ENCODE data around the gene REC114. TPM values are rescaled to one million over a fixed set of nuclear protein-coding genes. Genes with fewer than 3 reads are reported as not detected.
A peak's percentile ranks its signal among the peaks of the same experiment; 100 is the strongest.
"Not testable (repeated sequence)": the region's sequence is repeated elsewhere in the genome, so short reads cannot be mapped to it uniquely, and the experiment has no call there.

Gene REC114
- total RNA-seq, 1 donor from 2014 or later: not detected

GRCh38 chr15:73480050-73480449 lies 37.1 kb downstream of the REC114 start:
- intact Hi-C loops (cut with DNase I): no loop called here
- DNase-seq (no peak), ATAC-seq (no peak)
- Histone ChIP-seq H3K36me3 (no peaks in the 10 kb centered on the region), H3K4me3 (no peak overlapping the region), H3K27me3 (no peaks in the 10 kb centered on the region), H3K4me1 (peaks cover 3% of the 10 kb centered on the region), H3K9me3 (no peaks in the 10 kb centered on the region), H3K27ac (no peak overlapping the region)
- TF ChIP-seq CTCF (IDR thresholded peaks at IDR 0.05): no peak

- ATAC-seq: peak; percentile 65
Measured at GRCh38 chr15:73482166-73482565, 39.2 kb downstream of the REC114 start.

GRCh38 chr15:73483053-73483452 lies 40.1 kb downstream of the REC114 start:
- intact Hi-C loops (cut with DNase I): no loop called here
- DNase-seq (no peak), ATAC-seq (no peak)
- no peak overlapping the region for H3K4me3 ChIP-seq
- no peaks in the 10 kb centered on the region for H3K9me3 ChIP-seq
- no peak overlapping the region for H3K27ac ChIP-seq
- H3K27me3 ChIP-seq: no peaks in the 10 kb centered on the region
- H3K36me3 ChIP-seq: no peaks in the 10 kb centered on the region
- TF ChIP-seq CTCF (IDR thresholded peaks at IDR 0.05): no peak
- H3K4me1 ChIP-seq: peaks cover 3% of the 10 kb centered on the region

More at GRCh38 chr15:73482166-73482565, 39.2 kb downstream of the REC114 start:
- Histone ChIP-seq H3K9me3 (no peaks in the 10 kb centered on the region), H3K4me3 (no peak overlapping the region), H3K36me3 (no peaks in the 10 kb centered on the region), H3K27ac (no peak overlapping the region), H3K4me1 (peaks cover 3% of the 10 kb centered on the region), H3K27me3 (no peaks in the 10 kb centered on the region)
- intact Hi-C loops (cut with DNase I): no loop called here
- DNase-seq: no peak
- TF ChIP-seq CTCF (IDR thresholded peaks at IDR 0.05): no peak

- Histone ChIP-seq H3K36me3 (no peaks in the 10 kb centered on the region), H3K9me3 (no peaks in the 10 kb centered on the region), H3K27ac (no peak overlapping the region), H3K4me3 (no peak overlapping the region), H3K27me3 (no peaks in the 10 kb centered on the region), H3K4me1 (peaks cover 3% of the 10 kb centered on the region)
- DNase-seq: no peak
- intact Hi-C loops (cut with DNase I): no loop called here
- no peak for TF ChIP-seq CTCF (IDR thresholded peaks at IDR 0.05)
- ATAC-seq: no peak
Measured at GRCh38 chr15:73485372-73485771, 42.4 kb downstream of the REC114 start.

GRCh38 chr15:73485885-73486284 lies 42.9 kb downstream of the REC114 start:
- H3K9me3 ChIP-seq; H3K27me3 ChIP-seq; DNase-seq; H3K4me1 ChIP-seq; ATAC-seq; H3K36me3 ChIP-seq; H3K4me3 ChIP-seq; H3K27ac ChIP-seq; intact Hi-C loops (cut with DNase I): not testable (repeated sequence)

- Histone ChIP-seq H3K4me3 (no peak overlapping the region), H3K27me3 (no peaks in the 10 kb centered on the region), H3K4me1 (no peaks in the 10 kb centered on the region), H3K27ac (no peak overlapping the region), H3K36me3 (no peaks in the 10 kb centered on the region), H3K9me3 (no peaks in the 10 kb centered on the region)
- ATAC-seq (no peak), DNase-seq (no peak)
- intact Hi-C loops (cut with DNase I): no loop called here
- TF ChIP-seq CTCF (IDR thresholded peaks at IDR 0.05): no peak
Measured at GRCh38 chr15:73488698-73489097, 45.7 kb downstream of the REC114 start.

Data from upper lobe of right lung (tissue), 1 donor.